ENCODE data around the gene CTBP2. TPM values are rescaled to one million over a fixed set of nuclear protein-coding genes. Genes with fewer than 3 reads are reported as not detected.

Gene CTBP2
- total and polyA plus RNA-seq, 8 donors = 71.2 to 90.0 (median 84.1) TPM

DNA sequence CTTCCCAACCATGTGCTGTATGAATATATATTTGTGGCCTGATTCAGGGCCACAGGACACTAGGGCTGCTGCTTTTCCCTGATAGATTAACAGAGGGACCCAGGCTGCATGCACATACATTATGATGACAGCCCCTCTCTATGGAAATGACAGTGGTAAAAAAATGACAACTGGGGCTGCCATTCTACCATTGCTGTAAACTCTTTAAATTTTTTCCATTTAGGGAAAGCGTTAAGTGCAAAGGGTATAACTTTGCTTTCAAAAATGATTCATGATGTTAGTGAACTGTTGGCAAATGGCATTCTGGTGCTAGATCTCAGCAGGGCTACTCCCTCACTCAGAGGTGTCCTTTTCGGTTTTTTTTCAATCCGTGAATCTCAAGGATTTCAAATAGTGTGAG lies 4.2 kb downstream of the CTBP2 start:
- Histone ChIP-seq H3K27ac (peak overlapping the region; percentile 97), H3K9me3 (no peaks in the 10 kb centered on the region), H3K36me3 (no peaks in the 10 kb centered on the region), H3K27me3 (peaks cover 0 to under 1% of the 10 kb centered on the region in 2 donors), H3K4me3 (no peak overlapping the region), H3K4me1 (peaks cover 38 to 70% of the 10 kb centered on the region in 2 donors)
- intact Hi-C loops (cut with DNase I) = loop anchor here in 1 of 2 donors (10.0 kb wide), 1 partner anchor 101 kb away; no protein-coding TSS in a partner anchor
- ATAC-seq = no peak
- TF ChIP-seq, protein P1, sequence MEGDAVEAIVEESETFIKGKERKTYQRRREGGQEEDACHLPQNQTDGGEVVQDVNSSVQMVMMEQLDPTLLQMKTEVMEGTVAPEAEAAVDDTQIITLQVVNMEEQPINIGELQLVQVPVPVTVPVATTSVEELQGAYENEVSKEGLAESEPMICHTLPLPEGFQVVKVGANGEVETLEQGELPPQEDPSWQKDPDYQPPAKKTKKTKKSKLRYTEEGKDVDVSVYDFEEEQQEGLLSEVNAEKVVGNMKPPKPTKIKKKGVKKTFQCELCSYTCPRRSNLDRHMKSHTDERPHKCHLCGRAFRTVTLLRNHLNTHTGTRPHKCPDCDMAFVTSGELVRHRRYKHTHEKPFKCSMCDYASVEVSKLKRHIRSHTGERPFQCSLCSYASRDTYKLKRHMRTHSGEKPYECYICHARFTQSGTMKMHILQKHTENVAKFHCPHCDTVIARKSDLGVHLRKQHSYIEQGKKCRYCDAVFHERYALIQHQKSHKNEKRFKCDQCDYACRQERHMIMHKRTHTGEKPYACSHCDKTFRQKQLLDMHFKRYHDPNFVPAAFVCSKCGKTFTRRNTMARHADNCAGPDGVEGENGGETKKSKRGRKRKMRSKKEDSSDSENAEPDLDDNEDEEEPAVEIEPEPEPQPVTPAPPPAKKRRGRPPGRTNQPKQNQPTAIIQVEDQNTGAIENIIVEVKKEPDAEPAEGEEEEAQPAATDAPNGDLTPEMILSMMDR (IDR thresholded peaks at IDR 0.05) = no peak
- DNase-seq = no peak

DNA sequence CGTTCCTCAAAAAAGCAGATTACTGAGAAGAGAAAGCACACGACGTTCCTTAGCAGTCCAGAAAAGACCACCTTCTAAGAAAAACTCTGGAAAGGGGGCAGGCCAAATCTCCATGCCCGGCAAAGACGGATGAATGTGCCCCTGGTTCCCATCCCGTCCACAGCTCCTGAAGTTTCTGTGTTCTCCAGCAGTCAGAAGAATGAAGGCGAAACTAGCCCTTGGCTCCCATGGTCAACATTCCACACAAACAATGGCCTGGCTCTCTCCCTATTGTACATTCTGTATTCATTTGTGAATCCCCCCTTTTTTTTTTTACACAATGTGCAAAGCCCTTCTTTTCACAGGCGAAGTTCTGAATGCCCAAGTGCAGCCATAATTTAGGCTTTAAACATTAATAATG lies 5.3 kb downstream of the CTBP2 start:
- DNase-seq = no peak
- H3K4me3 ChIP-seq = no peak overlapping the region
- H3K27me3 ChIP-seq = no peaks in the 10 kb centered on the region
- TF ChIP-seq, protein P1 (IDR thresholded peaks at IDR 0.05) = no peak
- intact Hi-C loops (cut with DNase I) = loop anchor here in 1 of 2 donors (10.0 kb wide), 1 partner anchor 100 kb away; no protein-coding TSS in a partner anchor
- peaks cover 38 to 79% of the 10 kb centered on the region in 2 donors for H3K4me1 ChIP-seq
- no peak for ATAC-seq
- no peaks in the 10 kb centered on the region for H3K9me3 ChIP-seq
- no peaks in the 10 kb centered on the region for H3K36me3 ChIP-seq
- peak overlapping the region; percentile 54 to 67 for H3K27ac ChIP-seq

- Histone ChIP-seq H3K4me3 (no peak overlapping the region), H3K27ac (peak overlapping the region; percentile 54 to 67)
Measured at GRCh38 chr10:125154529-125154928, 5.8 kb downstream of the CTBP2 start.

DNA sequence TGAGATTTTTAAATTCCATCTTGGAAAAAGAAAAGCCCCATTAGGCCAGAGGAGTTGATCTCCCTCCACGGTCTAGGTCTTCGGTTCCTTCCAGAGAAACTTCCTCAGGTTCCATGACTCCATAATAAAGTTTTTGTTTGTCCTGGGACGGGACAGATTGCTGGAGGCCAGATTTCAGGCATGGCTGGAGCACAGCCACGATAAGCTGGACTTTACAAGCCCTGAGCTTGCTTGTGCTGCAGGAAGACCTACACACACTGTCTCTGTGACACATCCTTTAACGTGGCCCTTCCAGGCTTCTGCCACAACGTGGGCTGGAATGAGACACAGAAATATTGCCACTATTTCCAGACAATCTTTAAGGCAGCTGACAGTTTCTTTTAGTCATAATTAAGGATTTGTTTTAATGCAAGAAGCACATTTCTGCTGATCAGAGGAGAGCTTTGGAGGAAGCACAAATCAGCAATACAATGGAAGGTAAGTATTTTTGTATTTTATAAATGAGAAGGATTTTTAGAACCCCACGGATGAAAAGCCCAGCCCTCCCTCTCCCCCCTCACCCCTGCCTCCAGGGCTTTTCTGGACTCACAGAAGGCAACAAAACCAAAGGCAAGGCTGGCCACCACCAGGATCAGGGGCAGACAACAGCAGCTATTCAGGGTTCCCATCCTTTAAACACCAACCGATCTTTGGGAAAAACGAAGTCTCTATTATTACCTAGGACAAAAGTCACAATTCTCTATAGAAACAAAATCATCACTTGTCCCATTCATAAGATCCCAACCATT lies 6.5 kb downstream of the CTBP2 start:
- Histone ChIP-seq H3K4me3 (no peak overlapping the region), H3K4me1 (peaks cover 46 to 92% of the 10 kb centered on the region in 2 donors), H3K9me3 (no peaks in the 10 kb centered on the region), H3K36me3 (no peaks in the 10 kb centered on the region), H3K27ac (peak overlapping the region; percentile 20 to 50), H3K27me3 (no peaks in the 10 kb centered on the region)
- ATAC-seq = no peak
- TF ChIP-seq, protein P1 (IDR thresholded peaks at IDR 0.05) = no peak
- intact Hi-C loops (cut with DNase I) = loop anchor here in 1 of 2 donors (10.0 kb wide), 1 partner anchor 99 kb away; no protein-coding TSS in a partner anchor
- no peak for DNase-seq

More at GRCh38 chr10:125154529-125154928, 5.8 kb downstream of the CTBP2 start:
- TF ChIP-seq, protein P1 (IDR thresholded peaks at IDR 0.05) = no peak
- Histone ChIP-seq H3K9me3 (no peaks in the 10 kb centered on the region), H3K4me1 (peaks cover 40 to 85% of the 10 kb centered on the region in 2 donors), H3K27me3 (no peaks in the 10 kb centered on the region), H3K36me3 (no peaks in the 10 kb centered on the region)
- intact Hi-C loops (cut with DNase I) = loop anchor here in 1 of 2 donors (10.0 kb wide), 1 partner anchor 100 kb away; no protein-coding TSS in a partner anchor
- ATAC-seq (no peak), DNase-seq (no peak)

Measured in left lung (tissue), 10 donors.